GM21529 (cell line): Measurements from ENCODE around the gene UBXN4.
"Not testable (repeated sequence)": the region's sequence is repeated elsewhere in the genome, so short reads cannot be mapped to it uniquely, and the experiment has no call there.

Experiments
- ATAC-seq: cut with Tn5 transposase; IDR thresholded peaks from one replicate; pipeline ENCODE4 v1.9.1; 2021; ENCODE audit not compliant: unreplicated experiment

The UBXN4 gene, protein sequence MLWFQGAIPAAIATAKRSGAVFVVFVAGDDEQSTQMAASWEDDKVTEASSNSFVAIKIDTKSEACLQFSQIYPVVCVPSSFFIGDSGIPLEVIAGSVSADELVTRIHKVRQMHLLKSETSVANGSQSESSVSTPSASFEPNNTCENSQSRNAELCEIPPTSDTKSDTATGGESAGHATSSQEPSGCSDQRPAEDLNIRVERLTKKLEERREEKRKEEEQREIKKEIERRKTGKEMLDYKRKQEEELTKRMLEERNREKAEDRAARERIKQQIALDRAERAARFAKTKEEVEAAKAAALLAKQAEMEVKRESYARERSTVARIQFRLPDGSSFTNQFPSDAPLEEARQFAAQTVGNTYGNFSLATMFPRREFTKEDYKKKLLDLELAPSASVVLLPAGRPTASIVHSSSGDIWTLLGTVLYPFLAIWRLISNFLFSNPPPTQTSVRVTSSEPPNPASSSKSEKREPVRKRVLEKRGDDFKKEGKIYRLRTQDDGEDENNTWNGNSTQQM

DNA sequence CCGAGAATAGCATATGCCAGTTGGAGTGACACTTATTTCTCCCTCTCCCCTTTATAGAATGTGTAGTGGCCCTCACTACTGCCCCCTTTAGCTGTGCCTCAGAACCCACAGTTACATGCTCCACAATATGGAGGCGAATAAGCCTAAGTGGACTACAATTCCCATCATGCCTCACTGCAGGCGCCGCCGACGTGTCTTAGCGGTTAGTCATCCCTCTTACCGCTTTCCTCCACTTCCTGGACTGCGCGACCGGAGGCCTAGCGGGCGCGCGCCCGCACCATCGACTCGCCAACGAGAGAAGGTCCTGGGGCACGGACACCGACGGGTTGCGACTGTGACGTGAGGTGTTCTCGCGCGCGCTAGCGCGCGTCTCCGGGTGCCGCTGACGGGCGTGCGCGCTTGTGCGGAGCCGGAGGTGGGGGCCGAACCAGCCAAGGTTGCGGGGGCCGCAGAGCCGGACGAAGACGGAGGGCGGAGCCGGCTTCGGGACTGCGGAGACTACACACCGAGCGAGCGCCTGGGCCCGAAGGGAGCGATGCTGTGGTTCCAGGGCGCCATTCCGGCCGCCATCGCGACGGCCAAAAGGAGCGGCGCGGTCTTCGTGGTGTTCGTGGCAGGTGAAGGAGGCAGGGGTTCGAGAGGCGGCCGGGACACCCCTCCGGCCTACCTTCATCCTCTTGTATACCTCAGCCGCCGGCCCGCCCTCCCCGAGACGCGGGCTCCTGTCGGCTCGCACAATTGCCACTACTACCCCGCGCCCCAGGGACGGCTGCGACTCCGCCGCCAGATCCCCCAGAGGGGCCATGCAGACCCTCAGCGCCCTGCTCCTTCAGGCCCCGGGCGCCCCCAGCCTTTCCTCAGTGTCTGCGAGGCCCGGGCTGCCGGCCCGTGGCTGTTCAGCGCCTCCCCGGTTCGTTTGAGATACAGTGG, at the start of gene UBXN4:
TSS of gene UBXN4 (plus strand) at position 461 of the 930 bp plus-strand sequence. CDS start at position 536, 75 bp downstream.
- ATAC-seq: peak; percentile 90

DNA sequence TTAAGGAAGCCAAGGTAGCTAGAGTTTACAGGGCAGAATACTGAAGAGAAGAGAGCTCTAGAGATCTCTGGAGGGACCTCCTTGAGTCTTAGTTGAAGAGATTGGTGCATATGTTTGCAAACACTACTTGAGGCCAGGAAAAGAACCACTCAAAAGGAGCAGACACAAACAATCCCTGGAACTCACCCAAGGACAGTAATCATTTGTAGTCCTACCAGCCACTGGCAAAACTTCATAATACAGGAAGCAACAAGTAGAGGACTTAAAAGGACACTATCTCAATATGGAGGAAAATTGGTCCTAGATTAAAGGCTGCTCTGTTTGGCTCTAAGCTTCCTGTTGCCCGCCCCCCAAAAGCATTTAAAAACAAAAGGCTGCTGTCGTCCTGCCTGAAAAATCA, 46.9 kb upstream of the UBXN4 start:
- no peak for ATAC-seq

DNA sequence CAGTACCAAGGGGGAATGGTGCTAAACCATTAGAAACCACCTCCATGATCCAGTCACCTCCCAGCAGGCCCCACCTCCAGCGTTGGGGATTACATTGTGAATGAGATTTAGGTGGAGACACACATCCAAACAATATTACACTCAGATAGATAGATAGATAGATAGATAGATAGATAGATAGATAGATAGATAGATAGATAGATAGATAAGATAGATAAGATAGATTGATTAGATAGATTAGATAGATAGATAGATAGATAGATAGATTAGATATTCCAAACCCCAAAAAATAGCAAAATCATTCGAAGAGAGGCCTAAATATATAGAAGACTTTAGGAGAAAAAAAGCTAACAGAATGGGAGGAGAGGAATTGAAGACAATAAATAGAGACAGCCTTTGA, 42.8 kb upstream of the UBXN4 start:
- no peak for ATAC-seq

DNA sequence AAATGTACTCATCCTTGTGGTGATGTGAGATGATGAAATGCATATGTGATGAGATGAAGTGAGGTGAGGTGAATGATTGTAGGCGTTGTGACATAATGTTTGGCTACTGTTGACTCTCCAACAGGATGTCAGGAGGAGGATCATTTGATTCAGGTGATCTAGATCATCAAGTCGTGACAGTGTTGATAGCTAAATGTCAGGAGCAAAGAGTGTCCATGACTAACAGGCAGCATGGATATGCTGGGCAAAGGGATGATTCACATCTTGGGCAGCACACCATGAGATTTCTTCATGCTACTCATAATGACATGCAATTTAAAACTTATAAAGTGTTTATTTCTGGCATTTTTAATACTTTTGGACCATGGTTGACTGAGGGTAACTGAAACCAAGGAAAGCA, 40.2 kb upstream of the UBXN4 start:
- no peak for ATAC-seq

- ATAC-seq: no peak
These were observed 38.4 kb upstream of the UBXN4 start for GRCh38 chr2:135703300-135703699.

- not testable (repeated sequence) for ATAC-seq
These were observed 37.6 kb upstream of the UBXN4 start for GRCh38 chr2:135704075-135704474.

GRCh38 chr2:135708159-135708558, 33.5 kb upstream of the UBXN4 start:
- no peak for ATAC-seq

DNA sequence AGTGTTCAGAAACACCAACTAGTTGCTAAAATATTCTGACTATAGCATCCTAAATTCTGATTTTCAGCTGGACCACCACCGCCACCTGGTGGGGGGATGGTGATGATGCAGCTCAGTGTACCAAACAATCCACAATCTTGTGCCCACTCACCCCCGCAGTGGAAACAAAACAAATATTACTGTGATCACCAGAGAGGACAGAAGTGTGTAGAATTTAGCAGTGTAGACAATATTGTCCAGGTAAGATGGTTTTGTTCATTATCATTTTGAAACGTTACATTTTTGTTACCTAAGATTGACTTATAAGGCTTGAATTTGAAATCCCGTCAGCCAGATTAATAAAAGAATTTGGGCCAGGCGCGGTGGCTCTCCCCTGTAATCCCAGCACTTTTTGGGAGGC, 31.7 kb upstream of the UBXN4 start:
- peak; percentile 55 for ATAC-seq

DNA sequence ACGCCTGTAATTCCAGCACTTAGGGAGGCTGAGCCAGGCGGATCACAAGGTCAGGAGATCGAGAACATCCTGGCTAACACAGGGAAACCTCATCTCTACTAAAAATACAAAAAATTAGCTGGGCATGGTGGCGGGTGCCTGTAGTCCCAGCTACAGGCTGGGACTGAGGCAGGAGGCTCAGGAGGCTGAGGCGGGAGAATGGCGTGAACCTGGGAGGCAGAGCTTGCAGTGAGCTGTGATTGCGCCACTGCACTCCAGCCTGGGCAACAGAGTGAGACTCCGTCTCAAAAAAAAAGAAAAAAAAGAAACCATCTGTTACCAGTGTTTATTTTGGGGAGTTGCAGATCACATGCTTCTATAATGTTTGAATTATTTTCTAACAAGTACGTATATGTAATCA, 26.6 kb upstream of the UBXN4 start:
- ATAC-seq: not testable (repeated sequence)

DNA sequence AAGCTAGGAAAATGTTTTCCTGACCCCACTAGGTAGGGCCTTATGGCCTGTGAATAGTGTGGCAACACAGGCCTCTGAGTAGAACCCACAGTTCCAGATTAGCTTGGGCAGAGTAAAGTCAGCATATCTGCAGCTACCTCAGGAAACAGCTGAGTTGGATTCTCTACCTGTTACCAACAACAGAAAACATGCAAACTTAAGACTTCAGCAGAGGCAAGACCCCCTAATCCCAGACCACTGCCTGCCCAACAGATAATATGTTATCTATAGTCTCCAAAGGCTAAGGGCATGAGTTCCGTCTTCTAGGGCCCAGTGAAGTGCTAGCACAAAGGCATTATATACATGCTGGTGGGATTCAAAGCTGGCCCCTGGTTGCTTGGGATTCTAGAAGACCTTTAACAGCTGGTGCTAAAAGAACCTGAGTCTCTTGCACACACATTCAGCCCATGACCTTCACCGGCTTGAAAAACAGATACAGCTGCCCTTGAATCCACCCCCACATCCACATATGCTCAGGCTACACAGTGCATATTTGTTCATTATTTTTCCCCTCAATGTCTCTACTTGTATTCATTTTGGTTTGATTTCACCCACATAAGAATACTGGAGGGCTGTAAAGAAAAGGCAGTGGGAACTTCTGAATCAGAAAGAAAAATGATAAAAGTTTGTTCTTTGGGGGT, 13.5 kb upstream of the UBXN4 start:
- no peak for ATAC-seq

- no peak for ATAC-seq
These were observed 9.1 kb upstream of the UBXN4 start for GRCh38 chr2:135732561-135732960.

GRCh38 chr2:135733045-135733444, 8.6 kb upstream of the UBXN4 start:
- no peak for ATAC-seq

DNA sequence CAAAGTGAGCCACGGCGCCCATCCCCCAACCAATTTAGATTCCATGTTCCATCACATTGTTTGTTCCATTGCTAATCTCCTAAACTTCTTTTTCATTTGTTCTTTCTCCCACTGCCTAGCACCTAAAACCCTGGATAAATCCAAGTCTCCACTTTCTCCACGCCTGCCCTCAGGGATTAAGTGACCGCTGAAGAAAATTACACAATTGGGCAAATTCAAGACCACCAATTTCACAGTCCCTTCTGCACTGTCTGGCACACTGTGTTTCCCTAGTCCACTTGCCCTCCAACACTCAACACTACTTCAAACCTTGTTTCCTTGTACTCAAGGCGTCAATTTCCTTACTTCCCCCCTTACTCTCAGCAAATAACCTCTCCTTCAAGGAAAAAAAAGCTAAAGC, 5.1 kb upstream of the UBXN4 start:
- ATAC-seq: no peak

- ATAC-seq: no peak
These were observed 1.4 kb upstream of the UBXN4 start for GRCh38 chr2:135740206-135740605.

- no peak for ATAC-seq
These were observed 636 bp upstream of the UBXN4 start for GRCh38 chr2:135741043-135741394.

- ATAC-seq: peak; percentile 22
These were observed 686 bp downstream of the UBXN4 start for GRCh38 chr2:135742325-135742757.

- no peak for ATAC-seq
These were observed 2.2 kb downstream of the UBXN4 start for GRCh38 chr2:135743860-135744259.

DNA sequence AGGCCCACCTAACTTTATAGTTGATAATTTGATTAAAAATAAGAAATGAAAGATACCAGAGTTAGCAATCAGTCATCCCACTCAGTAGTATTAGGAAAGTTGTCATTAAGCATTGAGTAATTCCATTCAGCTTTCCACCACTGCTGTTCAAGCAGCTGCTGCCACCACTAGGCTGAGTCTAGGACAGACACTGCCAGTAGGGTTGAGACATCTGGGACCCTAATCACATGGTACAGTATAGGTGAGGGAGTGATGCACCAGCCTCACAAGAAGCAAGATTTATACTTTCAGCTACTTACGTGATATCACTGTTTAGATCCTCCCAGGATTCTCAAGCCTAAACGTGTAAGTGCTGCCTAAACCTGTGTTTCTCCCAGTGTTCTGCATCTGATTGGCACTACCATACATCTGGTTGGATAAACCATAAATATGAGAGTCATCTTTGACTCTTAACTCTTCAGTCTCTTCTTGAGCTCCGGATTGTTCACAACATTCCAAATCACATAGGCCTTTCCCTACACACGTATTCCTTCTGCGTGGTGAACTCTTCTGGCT, 3.2 kb downstream of the UBXN4 start:
- no peak for ATAC-seq

GRCh38 chr2:135745545-135745944, 3.9 kb downstream of the UBXN4 start:
- no peak for ATAC-seq

GRCh38 chr2:135755573-135755972, 13.9 kb downstream of the UBXN4 start:
- no peak for ATAC-seq

- no peak for ATAC-seq
These were observed 15.0 kb downstream of the UBXN4 start for GRCh38 chr2:135756692-135757091.
